H1 (cell line): ENCODE results near the gene RAB8B.

ENCODE experiments used
- EZH2 ChIP-seq: fragments of 200-600 bp; sonication (generic); IDR thresholded peaks from 2 replicates; pipeline ENCODE4 v1.7.1; 2012; ENCODE audit warnings: low read depth, mild to moderate bottlenecking, moderate library complexity, low read length, inconsistent platforms; ENCODE audit not compliant: severe bottlenecking
- JUN ChIP-seq: IDR thresholded peaks from 2 replicates; pipeline ENCODE4 v1.6.1; 2011; ENCODE audit warnings: low read depth, mild to moderate bottlenecking, improper control_type of control experiment, low read length
- POLR2AphosphoS5 ChIP-seq: IDR thresholded peaks from 2 replicates; pipeline ENCODE4 v1.6.1; 2011; ENCODE audit warnings: low read depth, low read length
- SP2 ChIP-seq: IDR thresholded peaks from 2 replicates; pipeline ENCODE4 v1.6.1; 2012; ENCODE audit warnings: mild to moderate bottlenecking, low read length, inconsistent platforms
- TCF12 ChIP-seq: IDR thresholded peaks from 2 replicates; pipeline ENCODE4 v1.6.1; 2011; ENCODE audit warnings: low read depth, mild to moderate bottlenecking, low read length
- YY1 ChIP-seq: IDR thresholded peaks from 2 replicates; pipeline ENCODE4 v1.6.1; 2011; ENCODE audit warnings: low read depth, mild to moderate bottlenecking, low read length
- TF ChIP-seq, protein P1 (sequence below), 3 experiments: IDR thresholded peaks; 1 replicate in 2 of 3; 2 replicates in 1 of 3; pipeline versions ENCODE4 v1.5.1 to v1.6.1; 2011; ENCODE audit warnings: low read length in 3 of 3, mild to moderate bottlenecking in 3 of 3, inconsistent platforms in 2 of 3, low read depth in 1 of 3, moderate library complexity in 1 of 3; ENCODE audit not compliant: insufficient read depth in 1 of 3; ENCODE audit errors: control extremely low read depth in 1 of 3

DNA sequence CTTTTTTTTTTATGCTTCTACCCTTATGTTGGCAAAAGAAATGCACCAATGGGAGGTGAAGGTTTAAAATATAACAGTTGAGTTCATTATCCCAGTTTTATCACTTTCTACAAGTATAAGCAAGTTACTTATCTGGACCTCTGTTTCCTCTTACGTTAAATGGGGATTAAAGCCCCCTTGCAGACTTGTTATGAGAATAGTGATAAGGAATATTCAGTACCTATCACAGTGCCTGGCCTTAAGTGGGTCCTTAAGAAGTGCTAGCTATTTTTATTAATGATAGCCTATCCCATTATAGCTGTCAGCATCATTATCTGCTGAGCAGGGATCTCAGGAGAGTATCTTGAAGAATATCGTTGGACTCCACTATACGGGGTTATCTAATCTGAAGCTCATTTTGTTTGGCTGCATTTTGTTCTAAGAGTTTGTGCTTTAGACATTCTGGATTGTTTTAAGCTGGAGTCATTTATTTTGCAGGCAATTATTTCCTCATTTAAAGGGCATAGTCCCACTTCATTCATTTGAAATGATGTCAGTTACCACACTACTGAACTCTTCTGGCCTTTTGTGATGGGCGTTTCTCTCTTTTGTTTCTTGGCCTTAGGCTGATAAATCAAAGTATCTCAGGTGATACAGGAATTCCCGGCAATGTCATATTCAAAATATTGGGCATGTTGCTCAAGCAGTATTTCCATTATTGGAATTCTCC lies 28.8 kb downstream of the RAB8B start:
- TF ChIP-seq, protein P1, sequence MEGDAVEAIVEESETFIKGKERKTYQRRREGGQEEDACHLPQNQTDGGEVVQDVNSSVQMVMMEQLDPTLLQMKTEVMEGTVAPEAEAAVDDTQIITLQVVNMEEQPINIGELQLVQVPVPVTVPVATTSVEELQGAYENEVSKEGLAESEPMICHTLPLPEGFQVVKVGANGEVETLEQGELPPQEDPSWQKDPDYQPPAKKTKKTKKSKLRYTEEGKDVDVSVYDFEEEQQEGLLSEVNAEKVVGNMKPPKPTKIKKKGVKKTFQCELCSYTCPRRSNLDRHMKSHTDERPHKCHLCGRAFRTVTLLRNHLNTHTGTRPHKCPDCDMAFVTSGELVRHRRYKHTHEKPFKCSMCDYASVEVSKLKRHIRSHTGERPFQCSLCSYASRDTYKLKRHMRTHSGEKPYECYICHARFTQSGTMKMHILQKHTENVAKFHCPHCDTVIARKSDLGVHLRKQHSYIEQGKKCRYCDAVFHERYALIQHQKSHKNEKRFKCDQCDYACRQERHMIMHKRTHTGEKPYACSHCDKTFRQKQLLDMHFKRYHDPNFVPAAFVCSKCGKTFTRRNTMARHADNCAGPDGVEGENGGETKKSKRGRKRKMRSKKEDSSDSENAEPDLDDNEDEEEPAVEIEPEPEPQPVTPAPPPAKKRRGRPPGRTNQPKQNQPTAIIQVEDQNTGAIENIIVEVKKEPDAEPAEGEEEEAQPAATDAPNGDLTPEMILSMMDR (IDR thresholded peaks at IDR 0.05; ENCODE audit: control extremely low read depth in 1 of 3, insufficient read depth in 1 of 3, low read depth in 1 of 3, low read length in 3 of 3): no peak
- TF ChIP-seq TCF12 (no peak), SP2 (no peak), EZH2 (no peak), JUN (no peak), POLR2AphosphoS5 (no peak), YY1 (no peak)
